Central memory CD8-positive, alpha-beta T cell (primary cell): ENCODE data around the gene GPR137.

Experiments used
- ATAC-seq: fragments of 150-1000 bp; cut with Tn5 transposase; replicated peaks from 2 replicates; pipeline ENCODE4 v1.10.0; 2022; ENCODE audit warnings: mild to moderate bottlenecking, moderate FRiP score, moderate number of reproducible peaks; ENCODE audit not compliant: poor library complexity, severe bottlenecking; ENCODE audit errors: extremely low read depth
- DNase-seq, 2 donors: peaks; one replicate each; pipeline ENCODE4 v3.0.0; 2021; ENCODE audit warnings: low spot score in 2 of 2
- H3K27ac Mint-ChIP-seq: one replicate; pipeline ENCODE4 v1.8.0; 2022; ENCODE audit warnings: low read depth, mild to moderate bottlenecking, moderate library complexity, mixed read lengths
- H3K27me3 Mint-ChIP-seq: one replicate; pipeline ENCODE4 v1.8.0; 2022; ENCODE audit warnings: mixed read lengths
- H3K36me3 Mint-ChIP-seq: one replicate; pipeline ENCODE4 v1.8.0; 2022; ENCODE audit warnings: mild to moderate bottlenecking, moderate library complexity, mixed read lengths; ENCODE audit not compliant: insufficient read depth
- H3K4me1 Mint-ChIP-seq: one replicate; pipeline ENCODE4 v1.8.0; 2022; ENCODE audit warnings: mixed read lengths
- H3K4me3 Mint-ChIP-seq: one replicate; pipeline ENCODE4 v1.8.0; 2022; ENCODE audit warnings: mild to moderate bottlenecking, moderate library complexity, mixed read lengths
- H3K9me3 Mint-ChIP-seq: one replicate; pipeline ENCODE4 v1.8.0; 2022; ENCODE audit warnings: mixed read lengths

The GPR137 gene

GRCh38 chr11:64275031-64275800 is 10.4 kb upstream of the GPR137 start:
- peaks cover 12% of the 10 kb centered on the region for H3K4me1 Mint-ChIP-seq
- ATAC-seq (no peak), DNase-seq (no peak)
- H3K36me3 Mint-ChIP-seq, result peaks cover 23% of the 10 kb centered on the region
- no peaks in the 10 kb centered on the region for H3K9me3 Mint-ChIP-seq
- H3K4me3 Mint-ChIP-seq, result no peak overlapping the region
- H3K27me3 Mint-ChIP-seq, result no peaks in the 10 kb centered on the region
- H3K27ac Mint-ChIP-seq, result no peak overlapping the region

DNA sequence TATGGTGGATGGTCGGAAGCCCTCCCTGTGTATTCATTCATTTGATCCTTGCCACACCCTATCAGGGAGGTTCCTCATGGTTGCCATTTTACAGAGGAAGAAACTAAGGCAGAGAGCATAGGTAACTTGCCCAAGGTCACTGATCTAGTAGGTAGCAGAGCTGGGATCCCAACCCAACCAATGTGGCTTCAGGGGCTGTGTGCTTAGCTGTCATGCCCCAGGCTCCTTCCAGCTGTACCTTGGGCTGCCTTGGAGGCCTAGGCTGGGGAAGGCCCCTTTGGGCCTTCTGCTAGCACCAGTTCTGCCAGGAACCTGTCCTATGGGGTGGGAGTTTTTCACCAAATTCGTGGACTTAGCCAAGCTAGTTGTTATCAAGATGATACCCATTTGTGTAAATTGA is 9.8 kb upstream of the GPR137 start:
- no peak for ATAC-seq
- DNase-seq, result no peak
- Mint-ChIP-seq H3K9me3 (no peaks in the 10 kb centered on the region), H3K4me3 (no peak overlapping the region), H3K4me1 (peaks cover 9% of the 10 kb centered on the region), H3K36me3 (peaks cover 17% of the 10 kb centered on the region), H3K27ac (no peak overlapping the region), H3K27me3 (no peaks in the 10 kb centered on the region)

GRCh38 chr11:64276653-64277431 is 8.8 kb upstream of the GPR137 start:
- no peak overlapping the region for H3K27ac Mint-ChIP-seq
- ATAC-seq, result no peak

DNA sequence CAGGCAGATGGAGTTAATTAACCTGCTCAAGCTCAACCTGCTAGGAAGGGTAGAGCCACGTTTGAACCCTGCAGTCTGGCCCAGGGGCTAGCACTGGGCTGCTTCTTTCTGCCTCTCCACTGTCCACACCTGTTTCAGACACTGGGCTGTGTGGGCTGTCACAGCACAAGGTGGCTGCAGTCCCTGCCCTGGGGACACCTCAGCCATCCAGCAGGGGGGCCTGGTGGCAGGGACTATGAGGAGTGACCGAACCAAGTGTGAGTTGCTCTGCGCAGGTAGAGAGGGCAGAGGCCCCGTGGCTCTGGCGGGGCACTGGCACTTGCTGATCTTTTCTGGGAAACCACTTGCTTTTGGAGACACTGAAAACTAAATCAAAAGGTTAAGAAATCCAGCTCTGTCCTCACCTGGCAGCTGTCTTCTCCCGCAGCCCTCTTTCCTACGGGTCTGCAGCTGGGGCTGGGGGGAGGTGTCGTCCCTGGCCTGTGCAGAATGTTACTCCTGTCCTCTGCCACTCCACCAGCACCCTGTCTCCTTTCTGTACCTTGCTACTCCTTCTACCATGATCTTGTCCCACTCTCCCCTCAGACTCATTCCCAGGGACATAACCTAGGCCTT is 7.0 kb upstream of the GPR137 start:
- Mint-ChIP-seq H3K4me3 (no peak overlapping the region), H3K36me3 (peaks cover 8% of the 10 kb centered on the region), H3K9me3 (no peaks in the 10 kb centered on the region), H3K27me3 (no peaks in the 10 kb centered on the region), H3K27ac (peak overlapping the region; percentile 78), H3K4me1 (peaks cover under 1% of the 10 kb centered on the region)
- DNase-seq (no peak), ATAC-seq (no peak)

More at GRCh38 chr11:64276653-64277431, 8.8 kb upstream of the GPR137 start:
- Mint-ChIP-seq H3K27me3 (no peaks in the 10 kb centered on the region), H3K36me3 (peaks cover 12% of the 10 kb centered on the region), H3K4me3 (no peak overlapping the region), H3K4me1 (peaks cover 2% of the 10 kb centered on the region), H3K9me3 (no peaks in the 10 kb centered on the region)
- no peak for DNase-seq

- ATAC-seq (no peak), DNase-seq (no peak)
- peak overlapping the region; percentile 87 for H3K4me3 Mint-ChIP-seq
- H3K9me3 Mint-ChIP-seq, result no peaks in the 10 kb centered on the region
- peaks cover 16% of the 10 kb centered on the region for H3K4me1 Mint-ChIP-seq
- H3K27me3 Mint-ChIP-seq, result no peaks in the 10 kb centered on the region
- H3K27ac Mint-ChIP-seq, result peak overlapping the region; percentile 97
- peaks cover 11% of the 10 kb centered on the region for H3K36me3 Mint-ChIP-seq
Measured at GRCh38 chr11:64281957-64282770, 3.5 kb upstream of the GPR137 start.

DNA sequence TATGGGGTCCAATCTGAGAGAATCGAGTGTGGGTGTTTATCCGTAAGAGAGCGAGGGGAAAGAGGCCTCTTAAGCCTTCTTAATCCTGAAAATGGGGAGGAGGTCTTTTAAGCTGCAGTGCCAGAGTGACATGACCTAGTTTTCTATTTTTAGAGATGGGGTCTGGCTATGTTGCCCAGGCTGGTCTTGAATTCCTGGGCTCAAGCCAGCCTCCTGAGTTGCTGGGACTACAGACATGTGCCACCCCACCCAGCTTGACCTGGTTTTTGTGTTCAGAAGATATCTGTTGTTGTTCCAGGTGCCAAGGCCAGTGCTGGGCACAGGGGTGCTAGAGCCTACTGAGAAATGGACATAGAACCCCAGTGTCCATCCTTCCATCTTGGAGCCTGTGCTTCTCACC is 2.6 kb upstream of the GPR137 start:
- no peaks in the 10 kb centered on the region for H3K27me3 Mint-ChIP-seq
- H3K9me3 Mint-ChIP-seq, result no peaks in the 10 kb centered on the region
- peaks cover 11% of the 10 kb centered on the region for H3K36me3 Mint-ChIP-seq
- peak overlapping the region; percentile 87 for H3K4me3 Mint-ChIP-seq
- DNase-seq (no peak), ATAC-seq (no peak)
- H3K27ac Mint-ChIP-seq, result peak overlapping the region; percentile 97
- peaks cover 16% of the 10 kb centered on the region for H3K4me1 Mint-ChIP-seq

GRCh38 chr11:64284048-64284961 is 1.3 kb upstream of the GPR137 start, which contains the start of gene BAD:
TSS of gene BAD (minus strand) at chr11:64284665. CDS start at chr11:64284368, 297 bp downstream.
- Mint-ChIP-seq H3K4me1 (peaks cover 19% of the 10 kb centered on the region), H3K27me3 (no peaks in the 10 kb centered on the region), H3K27ac (peak within 1 kb of the TSS; percentile 97), H3K36me3 (peaks cover 9% of the 10 kb centered on the region), H3K9me3 (no peaks in the 10 kb centered on the region), H3K4me3 (peak within 1 kb of the TSS; percentile 87)
- ATAC-seq, result peak; percentile 81
- DNase-seq, result peak; percentile 78 to 86

GRCh38 chr11:64285885-64286800 is 495 bp downstream of the GPR137 start:
- Mint-ChIP-seq H3K4me1 (peaks cover 25% of the 10 kb centered on the region), H3K4me3 (peak overlapping the region; percentile 87), H3K9me3 (no peaks in the 10 kb centered on the region), H3K27me3 (peaks cover 9% of the 10 kb centered on the region), H3K27ac (peak overlapping the region; percentile 97), H3K36me3 (peaks cover 9% of the 10 kb centered on the region)
- ATAC-seq (no peak), DNase-seq (no peak)

DNA sequence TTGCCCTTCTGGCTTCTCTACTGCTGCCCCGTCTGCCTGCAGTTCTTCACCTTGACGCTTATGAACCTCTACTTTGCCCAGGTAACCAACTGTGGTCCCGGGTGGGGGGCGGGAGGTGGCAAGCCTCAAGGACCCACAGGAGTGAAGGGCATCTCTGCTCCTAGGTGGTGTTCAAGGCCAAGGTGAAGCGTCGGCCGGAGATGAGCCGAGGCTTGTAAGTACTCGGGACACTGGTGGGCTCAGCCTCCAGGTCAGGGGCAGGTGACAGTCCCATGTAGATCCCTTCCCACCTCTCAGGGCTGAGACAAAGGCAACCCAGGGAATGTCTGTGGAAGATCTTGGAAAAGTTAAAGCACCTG is 1.1 kb downstream of the GPR137 start:
- Mint-ChIP-seq H3K27me3 (peaks cover 9% of the 10 kb centered on the region), H3K4me3 (peak overlapping the region; percentile 87), H3K9me3 (no peaks in the 10 kb centered on the region), H3K36me3 (peaks cover 6% of the 10 kb centered on the region), H3K27ac (peak overlapping the region; percentile 88), H3K4me1 (peaks cover 25% of the 10 kb centered on the region)
- no peak for DNase-seq
- no peak for ATAC-seq

- ATAC-seq, result no peak
Measured at GRCh38 chr11:64287676-64288352, 2.2 kb downstream of the GPR137 start.

More at GRCh38 chr11:64287676-64288352, 2.2 kb downstream of the GPR137 start:
- peak overlapping the region; percentile 23 for H3K4me3 Mint-ChIP-seq
- H3K4me1 Mint-ChIP-seq, result peaks cover 29% of the 10 kb centered on the region
- peaks cover 17% of the 10 kb centered on the region for H3K27me3 Mint-ChIP-seq
- no peaks in the 10 kb centered on the region for H3K9me3 Mint-ChIP-seq
- peaks cover 6% of the 10 kb centered on the region for H3K36me3 Mint-ChIP-seq
- H3K27ac Mint-ChIP-seq, result no peak overlapping the region
- DNase-seq, result no peak
